Kidney epithelial cell (primary cell): ENCODE measurements around the gene ACTN4. TPM values are rescaled to one million over a fixed set of nuclear protein-coding genes. Genes with fewer than 3 reads are reported as not detected.

ENCODE experiments used
- DNase-seq: peaks from one replicate; pipeline ENCODE4 v3.0.0-alpha.2; 2010; ENCODE audit warnings: low read depth
- H3K27me3 ChIP-seq: 2 replicates; pipeline ENCODE4 v1.6.0; 2011; ENCODE audit warnings: low read length; ENCODE audit not compliant: control insufficient read depth, insufficient read depth
- H3K36me3 ChIP-seq: 2 replicates; pipeline ENCODE4 v1.5.1; 2011; ENCODE audit warnings: low read length; ENCODE audit not compliant: control insufficient read depth, insufficient read depth
- H3K4me3 ChIP-seq: 2 replicates; pipeline ENCODE4 v1.5.1; 2011; ENCODE audit warnings: low read depth, mild to moderate bottlenecking, control low read depth, low read length
- CTCF ChIP-seq: IDR thresholded peaks from 2 replicates; pipeline ENCODE4 v1.5.1; 2011; ENCODE audit warnings: mild to moderate bottlenecking, moderate library complexity, low read length, control low read depth, inconsistent platforms; ENCODE audit not compliant: insufficient read depth, poor library complexity, severe bottlenecking
- total RNA-seq: library from RNA; depleted of rRNA; stranded (reverse); fragments of >200 nt; gene quantifications from 2 replicates; pipeline ENCODE4 v1.2.3, GENCODE V29; 2015

Gene ACTN4
- total RNA-seq, 1 donor from 2014 or later = 821 TPM

- TF ChIP-seq CTCF = no peak
- Histone ChIP-seq H3K36me3 (no peaks in the 10 kb centered on the region), H3K4me3 (no peak overlapping the region), H3K27me3 (no peaks in the 10 kb centered on the region)
- DNase-seq = no peak
These were observed 5.3 kb upstream of the ACTN4 start for GRCh38 chr19:38642176-38642575.

GRCh38 chr19:38644719-38645118 lies 2.7 kb upstream of the ACTN4 start:
- no peak overlapping the region for H3K4me3 ChIP-seq
- H3K36me3 ChIP-seq = no peaks in the 10 kb centered on the region
- H3K27me3 ChIP-seq = no peaks in the 10 kb centered on the region
- TF ChIP-seq CTCF = no peak
- DNase-seq = no peak

- no peak for TF ChIP-seq CTCF
- H3K27me3 ChIP-seq = no peaks in the 10 kb centered on the region
- no peaks in the 10 kb centered on the region for H3K36me3 ChIP-seq
- no peak for DNase-seq
- peak overlapping the region; percentile 100 for H3K4me3 ChIP-seq
These were observed 718 bp downstream of the ACTN4 start for GRCh38 chr19:38647966-38648768.

GRCh38 chr19:38648769-38649304 lies 1.4 kb downstream of the ACTN4 start:
- DNase-seq = no peak
- Histone ChIP-seq H3K4me3 (peak overlapping the region; percentile 100), H3K36me3 (no peaks in the 10 kb centered on the region), H3K27me3 (no peaks in the 10 kb centered on the region)
- TF ChIP-seq CTCF = no peak

- Histone ChIP-seq H3K27me3 (no peaks in the 10 kb centered on the region), H3K4me3 (peak overlapping the region; percentile 100), H3K36me3 (no peaks in the 10 kb centered on the region)
- no peak for TF ChIP-seq CTCF
- no peak for DNase-seq
These were observed 2.1 kb downstream of the ACTN4 start for GRCh38 chr19:38649305-38650171.
